Colonic mucosa (tissue), 4 donors: ENCODE measurements around the gene USP28. TPM values are rescaled to one million over a fixed set of nuclear protein-coding genes. Genes with fewer than 3 reads are reported as not detected.

Source experiments
- DNase-seq: peaks from one replicate; pipeline ENCODE4 v3.0.0-alpha.2; 2020
- H3K27ac ChIP-seq: fragments of 200-600 bp; one replicate; pipeline ENCODE4 v1.8.0; 2021
- H3K27me3 ChIP-seq: fragments of 200-600 bp; one replicate; pipeline ENCODE4 v1.8.0; 2021
- H3K36me3 ChIP-seq: fragments of 200-600 bp; one replicate; pipeline ENCODE4 v1.8.0; 2021
- H3K4me1 ChIP-seq: fragments of 200-600 bp; one replicate; pipeline ENCODE4 v1.8.0; 2021; ENCODE audit warnings: mild to moderate bottlenecking
- H3K4me3 ChIP-seq: fragments of 200-600 bp; one replicate; pipeline ENCODE4 v1.8.0; 2021
- H3K9ac ChIP-seq, 2 donors: one replicate each; pipeline ENCODE4 v1.7.0; 2013; ENCODE audit warnings: control low read depth in 2 of 2, low read depth in 2 of 2, low read length in 2 of 2
- H3K9me3 ChIP-seq: fragments of 200-600 bp; one replicate; pipeline ENCODE4 v1.8.0; 2021
- CTCF ChIP-seq: fragments of 200-600 bp; IDR thresholded peaks from one replicate; pipeline ENCODE4 v1.8.0; 2022; ENCODE audit warnings: antibody characterized with exemption, mild to moderate bottlenecking
- intact Hi-C: fragments of 100-400 bp; cut with DNase I; formaldehyde crosslinking; loops from one replicate; pipeline ENCODE4 v1.14.1; 2022
- total RNA-seq, 2 donors: library from RNA; stranded (reverse); fragmentation: NEBNext Ultra II Directional in 1 of 2; extraction: Animal tissue kit (Norgen Biotek cat#: 25700) in 1 of 2; gene quantifications; one replicate each; pipeline ENCODE4 v1.2.1, GENCODE V29; 2021
- donor health status: healthy.
- donor health status: DM: no; HTN: no; CAD: no.
- donor health status: DM: no; HTN: no; CAD: no.

Gene USP28
- total RNA-seq, 2 donors from 2014 or later: 25.7 to 35.3 TPM

GRCh38 chr11:113874581-113875233 lies 665 bp downstream of the USP28 start:
- H3K36me3 ChIP-seq: no peaks in the 10 kb centered on the region
- intact Hi-C loops: no loop called here
- peak overlapping the region; percentile 65 for H3K27ac ChIP-seq
- H3K9ac ChIP-seq: peak overlapping the region; percentile 71 to 93
- no peaks in the 10 kb centered on the region for H3K27me3 ChIP-seq
- H3K4me1 ChIP-seq: peaks cover 7% of the 10 kb centered on the region
- no peak for DNase-seq
- H3K9me3 ChIP-seq: no peaks in the 10 kb centered on the region
- TF ChIP-seq CTCF: no peak
- H3K4me3 ChIP-seq: peak overlapping the region; percentile 61

- DNase-seq: no peak
- peaks cover 7% of the 10 kb centered on the region for H3K4me1 ChIP-seq
- H3K9ac ChIP-seq: no peak overlapping the region
- no peak overlapping the region for H3K4me3 ChIP-seq
- intact Hi-C loops: no loop called here
- no peak for TF ChIP-seq CTCF
- H3K9me3 ChIP-seq: no peaks in the 10 kb centered on the region
- H3K27me3 ChIP-seq: no peaks in the 10 kb centered on the region
- H3K36me3 ChIP-seq: no peaks in the 10 kb centered on the region
- H3K27ac ChIP-seq: no peak overlapping the region
Measured at GRCh38 chr11:113874096-113874495, 1.3 kb downstream of the USP28 start.

GRCh38 chr11:113873236-113873626 lies 2.1 kb downstream of the USP28 start:
- H3K27me3 ChIP-seq: no peaks in the 10 kb centered on the region
- H3K9me3 ChIP-seq: no peaks in the 10 kb centered on the region
- H3K27ac ChIP-seq: no peak overlapping the region
- intact Hi-C loops: no loop called here
- no peaks in the 10 kb centered on the region for H3K36me3 ChIP-seq
- no peak for DNase-seq
- no peak overlapping the region for H3K4me3 ChIP-seq
- peaks cover 7% of the 10 kb centered on the region for H3K4me1 ChIP-seq
- TF ChIP-seq CTCF: no peak
- no peak overlapping the region for H3K9ac ChIP-seq

- TF ChIP-seq CTCF: no peak
- Histone ChIP-seq H3K36me3 (no peaks in the 10 kb centered on the region), H3K27me3 (no peaks in the 10 kb centered on the region), H3K4me1 (peaks cover 7% of the 10 kb centered on the region), H3K27ac (no peak overlapping the region), H3K4me3 (no peak overlapping the region), H3K9ac (no peak overlapping the region), H3K9me3 (no peaks in the 10 kb centered on the region)
- intact Hi-C loops: no loop called here
- no peak for DNase-seq
Measured at GRCh38 chr11:113871336-113871735, 4.0 kb downstream of the USP28 start.

- intact Hi-C loops: no loop called here
- Histone ChIP-seq H3K36me3 (no peaks in the 10 kb centered on the region), H3K4me3 (no peak overlapping the region), H3K27ac (no peak overlapping the region), H3K9me3 (no peaks in the 10 kb centered on the region), H3K9ac (no peak overlapping the region), H3K4me1 (no peaks in the 10 kb centered on the region), H3K27me3 (no peaks in the 10 kb centered on the region)
- DNase-seq: no peak
- no peak for TF ChIP-seq CTCF
Measured at GRCh38 chr11:113867843-113868503, 7.4 kb downstream of the USP28 start.
